Measurements from ENCODE around the gene MFAP4. TPM values are rescaled to one million over a fixed set of nuclear protein-coding genes. Genes with fewer than 3 reads are reported as not detected.
"Not testable (repeated sequence)": the region's sequence is repeated elsewhere in the genome, so short reads cannot be mapped to it uniquely, and the experiment has no call there.

Gene MFAP4
- total RNA-seq, 1 donor: 3.2 TPM

DNA sequence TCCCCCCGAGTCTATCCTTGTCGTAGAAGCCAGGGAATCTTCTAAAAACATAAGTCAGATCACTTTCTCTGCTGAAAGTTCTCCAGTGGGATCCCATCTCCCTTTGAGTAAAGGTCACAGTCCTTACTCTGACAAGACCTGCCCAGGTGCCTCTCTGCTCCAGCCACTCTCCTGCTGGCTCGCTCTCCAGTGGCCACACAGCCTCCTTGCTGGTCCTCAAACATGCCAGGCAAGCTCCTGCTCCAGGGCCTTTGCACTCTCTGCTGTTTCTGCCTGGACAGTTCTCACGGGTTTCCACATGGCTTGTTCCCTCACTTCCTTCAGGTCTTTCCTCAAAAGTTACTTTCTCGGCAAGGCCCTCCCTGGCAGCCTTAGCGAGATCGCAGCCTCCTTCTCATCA, 27.8 kb downstream of the MFAP4 start:
- no peak for DNase-seq (ENCODE audit: low read depth in 2 of 3, low spot score in 2 of 3)

DNA sequence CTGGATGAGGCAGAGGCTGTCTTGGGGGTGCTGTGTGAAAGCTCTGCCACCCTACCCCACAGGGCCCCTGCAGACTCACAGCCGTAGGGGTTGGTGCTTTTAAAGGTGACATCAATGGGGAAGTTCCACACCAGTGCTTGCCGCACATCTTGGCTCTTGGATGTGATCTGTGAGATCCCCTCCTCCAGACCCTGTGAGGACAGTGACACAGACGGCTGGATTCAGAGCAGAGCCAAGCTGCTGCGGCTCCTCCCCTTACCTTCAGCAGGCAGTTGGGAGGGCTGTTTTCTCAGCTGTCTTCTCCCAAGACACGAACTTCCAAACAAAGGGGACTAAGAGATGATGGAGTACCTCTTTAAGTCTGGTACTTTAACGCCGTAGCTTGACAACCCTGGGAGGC, 29.2 kb downstream of the MFAP4 start:
- DNase-seq (ENCODE audit: low read depth in 2 of 3, low spot score in 2 of 3): no peak

DNA sequence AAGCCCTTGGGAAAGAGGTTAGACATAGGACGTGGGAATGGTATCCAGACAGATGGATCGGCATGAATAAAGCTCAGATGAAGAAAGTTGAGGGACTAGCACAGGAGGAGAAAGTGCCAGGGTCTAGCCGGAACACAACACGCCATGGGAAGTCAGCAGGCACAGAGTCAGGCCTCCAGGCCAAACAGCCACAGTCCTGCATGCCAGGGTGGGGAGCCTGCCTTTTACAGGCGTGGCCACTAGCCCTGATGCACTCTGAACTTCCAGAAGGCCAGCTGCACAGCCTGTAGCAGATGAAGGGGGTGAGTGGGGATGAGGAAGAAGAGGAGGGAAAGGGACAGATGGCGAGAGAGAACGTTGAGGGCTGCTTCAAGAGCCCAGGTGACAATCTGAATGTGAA, 29.6 kb downstream of the MFAP4 start:
- no peak for DNase-seq (ENCODE audit: low read depth in 2 of 3, low spot score in 2 of 3)

DNA sequence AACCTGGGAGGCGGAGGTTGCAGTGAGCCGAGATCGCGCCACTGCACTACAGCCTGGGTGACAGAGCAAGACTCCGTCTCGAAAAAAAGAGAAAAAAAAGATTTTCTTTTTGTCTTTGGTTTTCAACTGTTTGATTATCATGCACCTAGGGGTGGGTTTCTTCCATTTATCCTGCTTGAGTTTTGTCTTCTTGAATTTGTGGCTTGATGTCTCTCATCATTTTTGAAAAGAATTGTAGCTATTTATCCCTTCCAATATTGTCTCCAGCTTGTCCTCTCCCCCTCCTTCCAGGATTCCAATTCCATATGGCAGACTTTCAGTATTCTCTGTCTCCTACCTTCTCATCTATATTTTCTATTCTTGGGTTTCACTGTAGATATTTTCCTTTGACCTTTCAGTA, 32.2 kb downstream of the MFAP4 start:
- no peak for DNase-seq (ENCODE audit: low read depth in 2 of 3, low spot score in 2 of 3)

DNA sequence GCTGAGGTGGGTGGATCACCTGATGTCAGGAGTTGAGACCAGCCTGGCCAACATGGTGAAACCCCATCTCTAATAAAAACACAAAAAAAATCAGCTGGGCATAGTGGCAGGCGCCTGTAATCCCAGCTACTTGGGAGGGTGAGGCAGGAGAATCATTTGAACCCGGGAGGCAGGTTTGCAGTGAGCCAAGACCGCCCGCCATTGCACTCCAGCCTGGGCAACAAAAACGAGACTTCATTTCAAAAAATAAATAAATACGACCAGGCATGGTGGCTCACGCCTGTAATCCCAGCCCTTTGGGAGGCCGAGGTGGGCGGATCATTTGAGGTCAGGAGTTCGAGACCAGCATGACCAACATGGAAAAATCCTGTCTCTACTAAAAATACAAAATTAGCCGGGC, 33.6 kb downstream of the MFAP4 start:
- not testable (repeated sequence) for DNase-seq (ENCODE audit: low read depth in 2 of 3, low spot score in 2 of 3)

DNA sequence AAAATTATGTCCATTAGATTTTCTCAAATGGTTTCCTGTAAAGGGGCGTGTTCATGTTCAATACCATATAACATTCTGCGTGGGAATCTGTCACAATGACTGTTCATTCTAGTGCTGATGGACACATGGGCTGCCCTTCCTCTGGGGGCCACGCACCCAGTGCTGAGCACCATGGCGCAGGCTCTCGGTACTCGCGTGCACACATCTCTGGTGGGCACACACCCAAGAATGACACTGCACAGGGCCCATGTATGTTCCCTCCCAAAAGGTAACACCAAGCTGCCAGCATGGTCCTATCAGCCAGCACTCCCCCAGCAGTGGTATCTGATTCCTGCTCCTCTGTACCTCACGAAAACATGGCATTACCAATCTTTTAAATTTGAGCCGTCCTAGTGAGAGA, 38.2 kb downstream of the MFAP4 start:
- no peak for DNase-seq (ENCODE audit: low read depth in 2 of 3, low spot score in 2 of 3)

DNA sequence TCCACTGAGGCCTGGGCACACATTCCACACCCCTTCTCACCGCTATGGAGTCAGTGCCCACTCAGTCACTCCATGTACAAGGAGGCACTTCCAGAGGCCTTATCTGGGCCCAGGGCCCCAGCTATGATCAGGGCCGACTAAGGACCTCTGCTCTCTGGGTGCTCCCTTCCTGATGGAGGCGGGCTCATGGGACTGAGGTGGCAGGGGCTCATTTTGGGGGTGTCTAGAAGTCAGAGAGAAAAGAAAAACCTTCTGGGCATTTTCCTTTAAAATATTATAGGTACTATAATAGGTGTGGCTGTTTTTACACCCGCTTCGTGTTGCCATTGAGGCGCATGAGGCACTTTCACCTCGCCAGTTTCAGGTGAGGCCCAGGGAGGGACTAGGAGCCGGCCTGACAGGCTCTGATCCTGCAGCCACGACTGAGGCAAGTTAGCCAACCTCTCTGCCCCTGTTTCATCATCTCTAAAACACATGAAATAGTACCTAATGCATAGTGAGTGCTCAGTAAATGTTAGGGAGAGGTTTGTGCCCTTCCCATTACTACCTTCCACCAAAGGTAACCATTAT, 38.8 kb downstream of the MFAP4 start:
- DNase-seq (ENCODE audit: low read depth in 2 of 3, low spot score in 2 of 3): no peak

DNA sequence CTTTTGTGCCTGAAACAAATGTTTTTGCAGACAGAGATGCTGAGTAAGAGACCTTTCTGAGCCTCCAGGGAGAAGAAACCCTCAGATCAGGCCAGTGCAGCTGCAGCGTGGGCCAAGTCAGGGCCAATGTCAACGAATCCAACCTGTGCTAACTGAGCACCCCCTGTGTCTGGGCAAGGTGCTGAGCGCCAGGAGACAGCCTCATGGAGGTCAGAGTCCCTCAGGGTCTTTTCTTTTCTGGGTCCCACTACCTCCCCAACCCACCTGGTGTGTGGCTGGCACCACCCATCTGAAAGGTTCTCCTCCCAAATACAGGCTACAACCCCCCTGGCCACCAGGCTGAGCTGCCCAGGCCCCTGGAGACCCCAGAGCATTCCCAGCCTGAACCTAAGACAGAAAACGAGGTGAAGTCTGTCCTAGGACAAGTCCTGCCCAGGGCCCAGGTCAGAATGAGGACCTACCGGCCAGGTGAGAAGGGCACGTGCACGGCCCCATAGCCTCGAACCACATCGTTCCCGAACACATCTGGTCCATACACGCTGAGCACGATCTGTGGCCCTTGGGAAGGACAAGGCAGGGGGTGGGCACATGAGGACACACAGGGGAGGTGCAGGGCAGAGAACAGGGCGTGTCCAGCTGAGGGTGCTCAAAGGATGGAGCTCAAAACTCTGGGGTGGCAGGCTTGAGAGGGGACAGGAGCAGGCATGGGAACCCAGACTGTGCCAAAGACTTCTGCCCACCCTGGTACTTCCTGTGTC, 39.5 kb downstream of the MFAP4 start:
- no peak for DNase-seq (ENCODE audit: low read depth in 2 of 3, low spot score in 2 of 3)

DNA sequence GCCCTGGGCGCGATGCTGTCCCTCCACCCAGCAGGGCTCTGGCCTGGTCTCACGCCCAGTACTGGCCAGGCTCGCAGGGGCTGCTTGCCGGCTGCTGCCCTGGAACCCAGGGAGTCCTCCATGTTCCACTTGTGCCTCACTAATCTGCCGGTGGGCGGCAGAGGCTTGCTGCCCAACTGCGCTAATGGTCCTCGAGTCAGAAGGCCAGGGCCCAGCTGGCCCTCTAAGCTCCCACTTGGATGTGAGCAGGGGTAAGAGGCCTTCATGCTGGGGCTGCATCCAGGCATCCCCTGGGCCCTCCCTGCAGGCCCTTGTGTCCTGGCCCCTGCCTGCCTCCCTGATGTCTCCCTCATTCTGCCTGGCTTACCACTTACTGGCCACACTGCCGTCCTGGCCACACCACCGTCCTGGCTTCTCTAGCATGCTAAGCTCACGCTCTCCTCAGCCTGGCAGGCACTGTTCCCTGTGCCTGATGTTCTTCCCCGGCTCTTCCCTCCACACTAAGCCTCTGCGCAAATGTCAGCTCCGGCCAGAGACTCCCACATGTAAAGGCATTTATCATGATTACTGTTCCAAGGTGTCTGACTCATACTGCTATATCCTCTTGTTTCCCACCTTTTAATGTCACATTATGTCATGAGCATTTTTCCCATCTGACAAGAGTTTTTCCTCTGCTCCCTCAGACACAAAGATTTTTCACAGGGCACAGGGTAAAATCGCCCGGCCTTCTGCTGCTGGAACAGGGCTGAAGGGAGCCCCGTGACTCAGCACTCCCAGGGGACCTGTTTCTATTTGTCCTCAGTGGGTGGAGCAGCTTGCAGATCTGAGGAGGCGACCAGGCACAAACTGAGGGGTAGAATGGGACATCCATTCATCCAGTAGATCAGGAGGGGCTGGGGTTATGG, 40.4 kb downstream of the MFAP4 start:
- DNase-seq (ENCODE audit: low read depth in 2 of 3, low spot score in 2 of 3): no peak

DNA sequence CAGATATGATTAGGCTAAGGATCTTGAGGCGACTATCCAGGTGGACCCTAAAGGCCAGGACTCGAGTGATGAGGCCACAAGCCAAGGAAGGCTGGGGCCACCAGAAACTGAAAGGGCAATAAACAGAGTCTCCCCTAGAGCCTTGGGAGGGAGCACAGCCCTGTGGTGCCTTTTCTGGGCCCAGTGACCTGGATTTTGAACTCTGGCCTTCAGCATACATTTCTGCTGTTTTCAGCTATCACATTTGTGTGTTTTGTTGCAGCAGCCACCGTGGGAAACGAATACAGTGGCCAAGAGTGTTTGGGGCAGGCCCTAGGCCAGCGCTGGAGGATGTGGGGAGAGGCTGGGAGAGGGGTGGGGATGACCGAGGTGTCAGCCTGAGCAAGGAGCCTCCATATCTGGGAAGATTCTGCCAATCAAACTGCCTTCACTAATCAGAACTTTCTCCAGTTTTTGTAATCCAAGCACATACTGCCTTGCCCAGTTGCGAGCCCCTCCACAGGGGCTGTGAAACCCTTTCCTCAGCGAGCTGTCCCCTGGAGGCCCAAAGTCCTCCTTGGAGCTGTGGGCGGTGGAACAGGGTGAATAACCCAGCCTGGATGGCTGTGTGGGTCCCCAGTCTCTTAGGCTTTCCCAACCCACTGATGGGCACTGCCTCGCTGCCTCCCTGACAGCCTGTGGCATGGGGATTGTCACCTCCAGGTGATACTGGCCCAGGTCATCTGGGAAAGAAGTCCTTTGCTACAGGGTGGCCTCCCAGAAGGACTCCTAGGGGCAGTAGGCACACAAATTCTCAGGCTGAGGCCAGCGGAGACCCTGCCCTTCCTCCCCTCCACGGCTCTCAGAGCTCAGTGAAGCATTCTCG, 41.3 kb downstream of the MFAP4 start:
- no peak for DNase-seq (ENCODE audit: low read depth in 2 of 3, low spot score in 2 of 3)

DNA sequence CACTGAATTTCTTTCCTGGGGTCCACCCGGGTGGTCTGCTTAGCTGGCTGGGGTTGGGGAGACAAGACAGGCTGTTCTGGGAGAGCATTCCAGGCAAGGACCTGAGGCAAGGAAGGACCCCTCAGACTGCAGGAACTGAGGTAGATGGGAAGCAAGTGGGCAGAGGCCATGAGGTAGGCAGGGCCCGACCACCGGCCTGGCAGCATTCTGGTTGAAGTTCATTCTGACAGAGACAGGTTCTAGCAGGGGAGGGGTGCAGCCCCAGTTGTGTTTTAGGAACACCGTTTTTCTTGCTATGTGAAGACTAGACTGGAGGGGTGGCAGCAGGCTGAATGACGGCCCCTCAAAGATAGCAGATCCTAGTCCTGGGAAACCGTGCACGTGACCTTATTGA, 41.9 kb downstream of the MFAP4 start:
- DNase-seq (ENCODE audit: low read depth in 2 of 3, low spot score in 2 of 3): no peak

DNA sequence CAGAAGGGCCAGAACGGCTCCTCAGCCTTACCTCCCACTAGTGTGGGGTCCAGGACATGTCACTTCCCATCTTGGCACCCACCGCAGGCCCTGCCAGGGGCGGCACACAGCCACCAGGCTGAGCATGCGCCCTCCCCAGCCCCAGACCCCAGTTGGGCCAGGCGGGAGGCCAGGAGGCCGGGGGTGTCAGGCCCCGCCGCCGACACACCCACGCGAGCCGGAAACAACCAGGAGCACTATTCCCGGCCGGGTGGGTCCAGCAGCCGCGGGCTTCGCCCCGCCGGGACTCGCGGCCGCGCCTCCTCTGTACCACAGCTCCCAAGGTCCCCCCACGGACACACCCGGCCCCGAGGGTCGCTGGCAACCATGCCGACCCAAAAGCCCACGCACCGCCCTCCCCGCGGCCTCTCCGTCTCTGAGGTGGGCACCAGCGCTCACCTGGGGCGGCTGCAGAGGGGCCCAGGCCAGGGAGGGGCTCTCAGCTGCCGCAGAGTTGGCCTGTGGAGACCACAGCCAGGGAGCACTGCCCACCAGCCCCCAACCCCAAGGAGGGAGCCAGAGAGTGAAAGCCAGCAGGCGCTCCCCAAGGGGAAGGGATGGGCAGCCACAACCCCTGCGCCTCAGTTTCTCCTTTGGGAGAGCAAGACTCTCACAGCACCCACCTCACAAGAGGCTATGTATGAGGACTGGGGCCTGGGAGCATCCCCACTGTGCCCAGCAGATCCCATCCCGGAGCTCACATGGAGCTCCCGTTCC, 42.5 kb downstream of the MFAP4 start:
- DNase-seq (ENCODE audit: low read depth in 2 of 3, low spot score in 2 of 3): no peak

DNA sequence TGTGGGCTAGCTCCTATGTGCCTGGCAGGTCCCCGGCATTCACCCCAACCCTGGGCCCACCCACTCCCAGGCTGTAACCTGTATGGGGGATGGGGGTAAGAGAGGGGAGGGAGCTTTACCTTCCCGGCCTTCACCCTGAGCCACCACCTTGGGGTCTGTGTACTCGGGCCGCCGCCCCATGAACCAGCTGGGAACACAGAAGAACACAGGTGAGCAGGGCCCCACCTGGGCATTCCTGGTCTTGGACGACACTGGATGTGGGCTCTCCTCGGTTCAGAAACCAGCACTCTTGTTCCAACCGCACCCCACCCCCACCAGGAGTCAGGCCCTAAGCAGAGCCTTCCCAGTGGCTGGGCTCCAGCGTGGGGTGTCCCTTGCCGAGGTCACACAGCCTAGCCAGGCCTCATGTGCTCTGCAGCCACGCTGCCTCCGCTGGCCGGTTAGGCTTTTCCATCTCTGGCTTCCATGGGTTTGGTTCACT, 43.3 kb downstream of the MFAP4 start:
- DNase-seq (ENCODE audit: low read depth in 2 of 3, low spot score in 2 of 3): no peak

DNA sequence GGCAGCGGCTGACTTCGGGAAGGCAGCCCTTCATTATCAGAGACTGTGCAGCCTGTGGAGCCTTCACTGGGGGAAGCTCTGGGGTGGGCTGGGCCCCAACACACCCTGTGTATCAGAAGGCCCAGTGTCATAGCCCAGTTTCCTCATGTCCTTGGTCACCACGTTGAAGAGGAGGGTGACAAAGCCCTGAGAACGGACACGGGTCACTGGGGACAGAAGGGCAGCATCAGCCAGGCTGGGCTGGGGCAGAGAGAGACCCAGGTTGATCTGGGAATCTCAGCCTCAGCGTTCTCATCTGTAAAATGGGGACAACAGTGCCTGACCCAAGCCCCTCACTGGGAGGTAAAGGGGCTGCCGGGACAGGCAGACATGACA, 43.7 kb downstream of the MFAP4 start:
- DNase-seq (ENCODE audit: low read depth in 2 of 3, low spot score in 2 of 3): no peak

DNA sequence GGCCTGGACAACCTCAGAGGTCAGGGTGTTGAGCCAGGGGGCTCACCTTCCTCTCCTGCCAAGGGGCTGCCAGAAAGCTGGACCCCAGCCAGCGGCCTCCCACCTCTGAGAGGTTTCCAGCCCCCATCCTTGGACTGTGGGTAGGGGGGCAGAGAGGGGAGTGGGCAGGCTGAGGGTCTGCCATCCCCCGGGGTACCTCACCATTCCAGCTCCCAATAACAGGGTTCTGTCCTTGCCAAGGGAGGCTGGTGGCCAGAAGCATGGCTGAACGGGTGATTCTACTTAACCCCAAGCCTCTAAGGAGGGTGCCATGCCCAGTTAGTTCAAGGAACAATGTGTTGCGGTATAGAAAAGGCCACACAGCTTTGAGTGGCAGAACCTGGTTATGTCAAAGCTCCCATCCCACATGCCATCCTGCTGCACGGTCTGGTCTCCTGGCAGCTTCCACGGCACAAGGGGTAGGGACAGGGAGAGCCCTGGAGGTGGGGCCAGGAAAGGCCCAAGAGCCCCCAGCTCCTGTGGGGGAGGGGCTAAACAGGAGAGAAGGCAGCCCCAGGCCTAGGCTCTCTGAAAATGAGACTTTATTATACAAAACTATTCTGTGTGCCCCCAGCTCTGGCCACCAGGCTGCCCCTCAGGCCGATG, 44.3 kb downstream of the MFAP4 start:
- DNase-seq (ENCODE audit: low read depth in 2 of 3, low spot score in 2 of 3): no peak

DNA sequence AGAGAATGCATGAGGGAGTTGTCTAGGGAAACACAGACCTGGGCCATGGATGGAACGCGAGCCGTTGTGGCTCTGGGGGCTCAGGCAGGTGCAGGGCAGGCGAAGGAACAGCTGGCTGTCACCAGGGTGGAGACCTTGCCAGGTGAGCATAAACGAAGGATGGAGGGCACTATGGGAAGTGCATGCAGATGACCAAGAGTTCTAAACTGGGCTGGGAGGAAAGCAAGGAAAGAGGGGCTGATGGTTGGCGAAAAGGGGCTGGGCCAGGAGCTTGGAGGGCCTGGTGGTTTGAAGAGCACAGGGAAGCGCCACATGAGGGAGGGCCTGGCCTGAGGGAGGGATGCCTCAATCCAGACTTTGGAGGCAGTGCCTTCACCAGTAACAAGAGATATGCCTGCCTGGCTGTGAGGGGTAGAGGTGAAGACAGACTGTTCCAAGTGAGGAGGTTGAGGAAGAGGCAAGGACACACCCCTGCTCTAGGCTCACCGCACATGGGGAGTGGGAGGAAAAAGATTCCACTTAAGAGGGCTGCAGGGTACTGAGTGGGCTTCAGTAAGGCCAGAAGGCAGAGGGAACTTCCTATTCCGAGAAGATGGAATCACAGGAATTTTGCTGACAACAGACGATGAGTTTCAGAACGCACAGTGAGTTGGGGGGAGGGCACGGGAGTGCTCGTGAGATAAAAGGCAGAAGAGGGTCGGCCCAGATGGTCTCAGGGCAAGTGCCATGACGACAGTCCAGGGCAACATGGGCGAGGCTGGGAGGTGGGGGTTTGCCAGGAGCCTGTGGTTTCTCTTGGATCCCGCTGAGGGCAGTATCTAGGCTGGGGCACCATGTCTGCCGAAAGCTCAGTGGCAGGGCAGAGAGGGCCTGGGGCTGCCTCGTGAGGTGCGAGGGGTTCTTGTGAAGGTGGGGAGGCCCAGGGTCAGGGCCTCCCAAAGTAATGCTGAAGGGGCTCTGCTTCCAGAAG, 45.1 kb downstream of the MFAP4 start:
- no peak for DNase-seq (ENCODE audit: low read depth in 2 of 3, low spot score in 2 of 3)

DNA sequence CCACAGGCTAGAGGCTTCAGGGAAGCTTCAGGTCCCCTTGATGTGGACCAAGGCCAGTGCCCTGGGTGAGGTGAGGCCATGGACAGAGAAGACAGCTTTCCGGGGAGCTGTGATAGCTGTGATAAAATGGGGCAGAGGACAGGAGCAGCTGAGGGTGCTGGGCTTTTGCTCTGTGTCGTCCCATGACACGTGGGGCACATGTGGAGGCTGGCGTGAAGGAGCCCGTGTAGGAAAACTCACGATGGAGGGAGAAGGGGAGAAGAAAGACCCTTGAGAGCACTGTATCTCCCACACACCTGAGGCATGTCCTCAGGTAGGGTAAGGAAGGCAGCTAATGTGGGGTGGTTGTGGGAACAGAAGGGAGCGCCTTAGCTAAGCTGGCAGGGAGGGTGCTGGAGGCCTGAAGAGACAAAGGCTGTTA, 45.8 kb downstream of the MFAP4 start:
- no peak for DNase-seq (ENCODE audit: low read depth in 2 of 3, low spot score in 2 of 3)

DNA sequence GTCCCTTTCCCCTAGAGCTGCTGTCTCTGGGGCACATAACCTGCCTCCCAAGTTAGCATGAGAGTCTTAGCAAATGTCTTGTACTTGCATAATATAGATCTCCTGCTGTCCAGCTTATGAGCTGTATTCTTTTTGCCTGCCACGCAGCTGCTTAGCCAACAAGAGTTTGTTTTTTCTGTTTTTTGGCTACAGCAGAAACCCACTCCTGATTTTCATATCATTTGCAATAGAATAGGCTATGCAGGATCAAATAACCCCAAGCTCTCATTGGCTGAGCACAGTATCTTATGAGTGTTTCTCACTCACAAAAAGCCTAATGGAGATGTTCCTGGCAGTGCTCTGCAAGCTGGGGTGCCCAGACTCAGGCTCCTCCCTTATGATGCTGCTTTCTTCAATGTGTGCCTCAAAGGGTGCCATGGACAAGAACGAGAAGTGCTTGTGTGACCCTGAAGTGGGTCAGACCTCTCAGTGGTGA, 47.6 kb downstream of the MFAP4 start:
- DNase-seq (ENCODE audit: low read depth in 2 of 3, low spot score in 2 of 3): no peak

Data from hematopoietic multipotent progenitor cell (in vitro differentiated cells).